Neuronal stem cell (in vitro differentiated cells): ENCODE results near the gene CTNNBL1.

Experiments used
- DNase-seq: peaks from one replicate; pipeline ENCODE4 v3.0.0-alpha.2; 2013; ENCODE audit warnings: low spot score
- H2AFZ ChIP-seq: one replicate; pipeline ENCODE4 v1.6.1; 2013; ENCODE audit warnings: mild to moderate bottlenecking, low read length, inconsistent platforms
- H2AK5ac ChIP-seq: 2 replicates; pipeline ENCODE4 v1.6.1; 2013; ENCODE audit warnings: low read depth, mild to moderate bottlenecking, inconsistent platforms, low read length, moderate library complexity, mixed read lengths
- H2BK120ac ChIP-seq: 2 replicates; pipeline ENCODE4 v1.6.1; 2013; ENCODE audit warnings: low read depth, mild to moderate bottlenecking, inconsistent platforms, low read length, moderate library complexity, mixed read lengths
- H2BK12ac ChIP-seq: one replicate; pipeline ENCODE4 v1.6.1; 2013; ENCODE audit warnings: low read length, inconsistent platforms
- H2BK15ac ChIP-seq: 2 replicates; pipeline ENCODE4 v1.6.1; 2013; ENCODE audit warnings: mild to moderate bottlenecking, low read length, inconsistent platforms, mixed read lengths
- H2BK5ac ChIP-seq: one replicate; pipeline ENCODE4 v1.6.1; 2013; ENCODE audit warnings: inconsistent platforms, mild to moderate bottlenecking, low read length, moderate library complexity
- H3K14ac ChIP-seq: one replicate; pipeline ENCODE4 v1.6.1; 2013; ENCODE audit warnings: low read length, inconsistent platforms
- H3K18ac ChIP-seq: 2 replicates; pipeline ENCODE4 v1.6.1; 2013; ENCODE audit warnings: low read length, inconsistent platforms
- H3K23ac ChIP-seq: 2 replicates; pipeline ENCODE4 v1.6.1; 2013; ENCODE audit warnings: low read depth, mild to moderate bottlenecking, mixed read lengths, low read length, inconsistent platforms; ENCODE audit not compliant: poor library complexity
- H3K27ac ChIP-seq: replicated peaks from 3 replicates; pipeline ENCODE4 v1.5.1; 2013; ENCODE audit warnings: low read length, inconsistent platforms
- H3K27me3 ChIP-seq, 3 experiments: 2 replicates each; pipeline ENCODE4 v1.6.1; 2013; ENCODE audit warnings: low read length in 3 of 3, mild to moderate bottlenecking in 2 of 3, inconsistent platforms in 1 of 3, low read depth in 1 of 3, mixed read lengths in 1 of 3, moderate library complexity in 1 of 3; ENCODE audit not compliant: control insufficient read depth in 3 of 3, insufficient read depth in 3 of 3
- H3K36me3 ChIP-seq, 2 donors: replicated peaks in 1 of 2; 2 replicates each; pipeline ENCODE4 v1.6.1; 2013; ENCODE audit warnings: low read length in 2 of 2; ENCODE audit not compliant: control insufficient read depth in 2 of 2, insufficient read depth in 2 of 2
- H3K4ac ChIP-seq: 2 replicates; pipeline ENCODE4 v1.6.1; 2013; ENCODE audit warnings: inconsistent platforms, mild to moderate bottlenecking, low read length, moderate library complexity
- H3K4me1 ChIP-seq, 2 donors: 1 replicate in 1 of 2; 2 replicates in 1 of 2; pipeline ENCODE4 v1.6.1; 2013; ENCODE audit warnings: low read length in 2 of 2, low read depth in 1 of 2; ENCODE audit not compliant: control insufficient read depth in 2 of 2, insufficient read depth in 1 of 2
- H3K4me2 ChIP-seq: one replicate; pipeline ENCODE4 v1.6.1; 2013; ENCODE audit warnings: mild to moderate bottlenecking, low read length, inconsistent platforms; ENCODE audit not compliant: insufficient read depth, poor library complexity, severe bottlenecking
- H3K4me3 ChIP-seq, 2 donors: 2 replicates each; pipeline ENCODE4 v1.5.1; 2013; ENCODE audit warnings: low read length in 2 of 2, mild to moderate bottlenecking in 2 of 2, inconsistent platforms in 1 of 2, moderate library complexity in 1 of 2
- H3K79me1 ChIP-seq: one replicate; pipeline ENCODE4 v1.6.1; 2013; ENCODE audit warnings: low read depth, mild to moderate bottlenecking, inconsistent platforms, low read length, moderate library complexity
- H3K9ac ChIP-seq: one replicate; pipeline ENCODE4 v1.6.1; 2013; ENCODE audit warnings: mild to moderate bottlenecking, low read depth, low read length, inconsistent platforms; ENCODE audit not compliant: poor library complexity
- H3K9me3 ChIP-seq, 2 donors: replicated peaks in 1 of 2; 2 replicates each; pipeline versions ENCODE3 to v1.6.1; 2013; ENCODE audit warnings: low read length in 2 of 2, mild to moderate bottlenecking in 2 of 2, inconsistent platforms in 1 of 2, low read depth in 1 of 2, mixed read lengths in 1 of 2, moderate library complexity in 1 of 2; ENCODE audit not compliant: control insufficient read depth in 2 of 2, insufficient read depth in 1 of 2
- H4K8ac ChIP-seq: one replicate; pipeline ENCODE4 v1.6.1; 2013; ENCODE audit warnings: low read depth, mild to moderate bottlenecking, inconsistent platforms, low read length, moderate library complexity
- H4K91ac ChIP-seq: one replicate; pipeline ENCODE4 v1.6.1; 2013; ENCODE audit warnings: low read length, low read depth, mild to moderate bottlenecking, inconsistent platforms; ENCODE audit not compliant: poor library complexity
- WGBS, 2 donors: extraction: QIAGEN DNeasy Blood & Tissue Kit; methylation state at CpG; one replicate each; pipeline ENCODE4 v1.1.7; 2013; ENCODE audit warnings: missing lambda C conversion rate in 2 of 2, mixed read lengths in 1 of 2; ENCODE audit not compliant: insufficient read length in 2 of 2, insufficient replicate concordance in 1 of 2; ENCODE audit errors: extremely low coverage in 2 of 2; 5-methylcytosine and 5-hydroxymethylcytosine counted together

Gene CTNNBL1

DNA sequence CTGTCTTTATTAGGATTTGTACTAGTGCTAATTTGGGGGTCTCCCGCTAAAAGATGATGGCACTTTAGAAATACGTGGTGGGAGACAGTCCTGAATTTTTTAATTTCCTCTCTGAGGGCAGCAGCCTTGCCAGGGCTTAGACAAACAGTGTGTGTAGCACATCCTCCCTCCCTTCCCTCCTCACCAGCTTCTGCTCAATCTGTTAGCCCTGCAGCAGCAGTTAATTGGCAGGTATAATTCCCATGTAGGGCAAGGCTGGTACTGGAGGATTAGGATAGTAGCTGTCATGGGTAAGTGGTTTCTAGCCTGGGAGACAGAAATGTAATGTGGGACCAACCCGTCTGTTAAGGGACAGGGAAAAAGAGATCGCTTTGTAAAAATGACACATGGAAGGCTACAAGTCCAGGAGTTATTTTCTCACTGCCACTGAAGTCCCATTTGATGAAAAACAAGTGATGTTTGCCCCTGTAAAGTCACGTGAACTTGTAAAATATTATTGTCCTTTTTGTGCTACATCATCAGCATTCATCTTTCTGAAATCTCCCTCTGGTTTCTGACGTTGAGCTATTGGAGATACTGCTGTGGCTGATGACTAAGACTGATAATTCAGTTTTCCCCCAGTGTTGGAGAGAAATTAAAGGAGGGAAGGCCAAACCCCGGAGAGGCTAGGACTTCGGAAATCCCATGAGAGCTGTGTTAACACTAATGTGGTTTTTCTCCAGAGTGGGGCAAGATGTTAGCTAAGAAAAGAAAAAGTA lies 40.6 kb downstream of the CTNNBL1 start:
- no peak overlapping the region for H3K27ac ChIP-seq
- H2BK12ac ChIP-seq = no peak overlapping the region
- H4K91ac ChIP-seq = no peak overlapping the region
- no peak overlapping the region for H3K23ac ChIP-seq
- no peak overlapping the region for H2AFZ ChIP-seq
- WGBS, 2 donors = no CpG with 5 or more reads among the region's 8 CpGs
- H3K9ac ChIP-seq = no peak overlapping the region
- no peak overlapping the region for H3K14ac ChIP-seq
- no peak overlapping the region for H3K4ac ChIP-seq
- H3K79me1 ChIP-seq = no peaks in the 10 kb centered on the region
- H3K4me2 ChIP-seq = no peak overlapping the region
- no peaks in the 10 kb centered on the region for H3K27me3 ChIP-seq
- no peak overlapping the region for H4K8ac ChIP-seq
- H3K4me1 ChIP-seq = peaks cover 0 to 12% of the 10 kb centered on the region in 2 donors
- peaks cover 12 to 51% of the 10 kb centered on the region in 2 donors for H3K36me3 ChIP-seq
- H3K18ac ChIP-seq = no peak overlapping the region
- no peak overlapping the region for H2BK5ac ChIP-seq
- no peak overlapping the region for H2BK120ac ChIP-seq
- no peak overlapping the region for H3K4me3 ChIP-seq
- no peak overlapping the region for H2AK5ac ChIP-seq
- no peak overlapping the region for H2BK15ac ChIP-seq
- peaks cover 2 to 12% of the 10 kb centered on the region in 2 donors for H3K9me3 ChIP-seq
- no peak for DNase-seq

- Histone ChIP-seq H3K4ac (no peak overlapping the region), H3K27ac (no peak overlapping the region), H3K4me3 (no peak overlapping the region), H2BK5ac (no peak overlapping the region), H2BK120ac (no peak overlapping the region), H4K8ac (no peak overlapping the region), H4K91ac (no peak overlapping the region), H3K4me2 (no peak overlapping the region), H2BK15ac (no peak overlapping the region), H3K79me1 (no peaks in the 10 kb centered on the region), H3K9me3 (peaks cover 2 to 12% of the 10 kb centered on the region in 2 donors), H3K36me3 (peaks cover 12 to 56% of the 10 kb centered on the region in 2 donors), H3K4me1 (peaks cover 0 to 8% of the 10 kb centered on the region in 2 donors), H3K18ac (no peak overlapping the region), H2BK12ac (no peak overlapping the region), H3K27me3 (no peaks in the 10 kb centered on the region), H2AK5ac (no peak overlapping the region), H3K14ac (no peak overlapping the region), H3K9ac (no peak overlapping the region), H3K23ac (no peak overlapping the region), H2AFZ (no peak overlapping the region)
- no peak for DNase-seq
These were observed 41.7 kb downstream of the CTNNBL1 start for GRCh38 chr20:37735541-37735940.

GRCh38 chr20:37736132-37736531 lies 42.3 kb downstream of the CTNNBL1 start:
- DNase-seq = no peak
- no CpG with 5 or more reads among the region's 2 CpGs for WGBS, 2 donors
- Histone ChIP-seq H2BK15ac (no peak overlapping the region), H2BK5ac (no peak overlapping the region), H3K27me3 (no peaks in the 10 kb centered on the region), H3K4ac (no peak overlapping the region), H2AK5ac (no peak overlapping the region), H3K14ac (no peak overlapping the region), H3K79me1 (no peaks in the 10 kb centered on the region), H2BK120ac (no peak overlapping the region), H4K8ac (no peak overlapping the region), H3K4me2 (no peak overlapping the region), H3K9me3 (peaks cover 2 to 12% of the 10 kb centered on the region in 2 donors), H2AFZ (no peak overlapping the region), H2BK12ac (no peak overlapping the region), H3K36me3 (peaks cover 12 to 56% of the 10 kb centered on the region in 2 donors), H3K4me1 (peaks cover 0 to 6% of the 10 kb centered on the region in 2 donors), H3K27ac (no peak overlapping the region), H3K23ac (no peak overlapping the region), H3K4me3 (no peak overlapping the region), H4K91ac (no peak overlapping the region), H3K18ac (no peak overlapping the region), H3K9ac (no peak overlapping the region)

DNA sequence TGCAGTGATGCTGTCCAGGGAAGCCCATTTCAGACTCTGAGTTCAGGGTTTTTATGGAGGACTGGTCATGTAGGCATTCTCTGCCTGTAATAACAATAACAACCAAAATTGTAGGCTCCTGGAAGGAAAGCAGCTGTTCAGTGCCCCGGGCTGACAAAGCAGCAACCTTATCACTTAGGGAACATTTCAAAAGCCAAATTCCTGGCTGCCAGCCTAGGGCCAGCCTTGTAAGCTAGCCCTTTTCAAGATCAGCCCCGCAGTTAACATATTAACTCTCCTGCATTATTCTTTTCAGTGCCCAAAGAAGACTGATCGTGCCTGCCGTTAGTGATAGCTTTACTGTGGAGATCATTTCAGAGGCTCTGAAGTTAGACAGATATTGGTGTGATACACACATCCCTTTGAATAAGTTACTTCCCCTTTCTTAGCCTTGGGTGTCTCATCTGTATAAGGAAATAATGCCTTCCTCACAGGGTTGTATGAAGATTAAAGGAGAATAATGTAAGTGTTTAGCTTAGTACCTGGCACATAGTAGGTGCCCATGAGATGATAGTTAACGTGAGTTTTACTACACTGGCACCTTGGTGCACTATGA lies 44.1 kb downstream of the CTNNBL1 start:
- H3K4me2 ChIP-seq = no peak overlapping the region
- H2BK12ac ChIP-seq = no peak overlapping the region
- H3K4ac ChIP-seq = no peak overlapping the region
- no peak overlapping the region for H3K14ac ChIP-seq
- H3K18ac ChIP-seq = no peak overlapping the region
- H3K23ac ChIP-seq = no peak overlapping the region
- no peak overlapping the region for H4K8ac ChIP-seq
- no peaks in the 10 kb centered on the region for H3K27me3 ChIP-seq
- no peak overlapping the region for H2AK5ac ChIP-seq
- peaks cover 0 to 4% of the 10 kb centered on the region in 2 donors for H3K4me1 ChIP-seq
- H3K9ac ChIP-seq = no peak overlapping the region
- DNase-seq = no peak
- H3K4me3 ChIP-seq = no peak overlapping the region
- no peak overlapping the region for H3K27ac ChIP-seq
- H3K9me3 ChIP-seq = peaks cover 2 to 12% of the 10 kb centered on the region in 2 donors
- no peak overlapping the region for H2AFZ ChIP-seq
- no peak overlapping the region for H2BK15ac ChIP-seq
- H4K91ac ChIP-seq = no peak overlapping the region
- H2BK120ac ChIP-seq = no peak overlapping the region
- no peak overlapping the region for H2BK5ac ChIP-seq
- WGBS, 2 donors = no CpG with 5 or more reads among the region's 5 CpGs
- H3K79me1 ChIP-seq = no peaks in the 10 kb centered on the region
- H3K36me3 ChIP-seq = peaks cover 12 to 53% of the 10 kb centered on the region in 2 donors
